Fibroblast of mammary gland (primary cell): ENCODE results near the gene SORCS2.

Experiments
- DNase-seq: peaks from one replicate; pipeline ENCODE4 v3.0.0-alpha.2; 2010; ENCODE audit warnings: low read depth
- H3K4me3 ChIP-seq: 2 replicates; pipeline ENCODE4 v1.5.1; 2011; ENCODE audit warnings: low read depth, mild to moderate bottlenecking, low read length, moderate library complexity; ENCODE audit not compliant: control insufficient read depth
- CTCF ChIP-seq: conservative IDR thresholded peaks from 2 replicates; pipeline ENCODE4 v1.5.1; 2011; ENCODE audit warnings: low read depth, low read length, inconsistent platforms; ENCODE audit not compliant: control insufficient read depth, insufficient read depth

The SORCS2 gene

GRCh38 chr4:7256984-7257810 is 64.9 kb downstream of the SORCS2 start:
- DNase-seq = no peak
- no peak overlapping the region for H3K4me3 ChIP-seq
- TF ChIP-seq CTCF = no peak

- H3K4me3 ChIP-seq = no peak overlapping the region
- no peak for TF ChIP-seq CTCF
- no peak for DNase-seq
These were observed 66.7 kb downstream of the SORCS2 start for GRCh38 chr4:7259039-7259438.

- H3K4me3 ChIP-seq = no peak overlapping the region
- DNase-seq = no peak
- no peak for TF ChIP-seq CTCF
These were observed 68.2 kb downstream of the SORCS2 start for GRCh38 chr4:7260569-7260968.

GRCh38 chr4:7261087-7261486 is 68.7 kb downstream of the SORCS2 start:
- H3K4me3 ChIP-seq = no peak overlapping the region
- TF ChIP-seq CTCF = no peak
- DNase-seq = no peak

GRCh38 chr4:7261536-7261935 is 69.2 kb downstream of the SORCS2 start:
- DNase-seq = no peak
- no peak overlapping the region for H3K4me3 ChIP-seq
- TF ChIP-seq CTCF = no peak

GRCh38 chr4:7262134-7262533 is 69.8 kb downstream of the SORCS2 start:
- no peak for DNase-seq
- no peak overlapping the region for H3K4me3 ChIP-seq
- TF ChIP-seq CTCF = no peak
